HG03521 (cell line): ENCODE data around the gene TARBP1.
"Not testable (repeated sequence)": the region's sequence is repeated elsewhere in the genome, so short reads cannot be mapped to it uniquely, and the experiment has no call there.

Source experiments
- ATAC-seq: cut with Tn5 transposase; IDR thresholded peaks from one replicate; pipeline ENCODE4 v1.9.1; 2021; ENCODE audit warnings: mild to moderate bottlenecking, moderate library complexity; ENCODE audit not compliant: unreplicated experiment

Gene TARBP1

GRCh38 chr1:234401658-234402057 is 77.3 kb downstream of the TARBP1 start:
- ATAC-seq = no peak

GRCh38 chr1:234400773-234401172 is 78.2 kb downstream of the TARBP1 start:
- ATAC-seq = peak; percentile 38

- not testable (repeated sequence) for ATAC-seq
These were observed 79.5 kb downstream of the TARBP1 start for GRCh38 chr1:234399515-234399914.

GRCh38 chr1:234398849-234399381 is 80.1 kb downstream of the TARBP1 start:
- ATAC-seq = peak; percentile 41

- ATAC-seq = no peak
These were observed 81.2 kb downstream of the TARBP1 start for GRCh38 chr1:234397732-234398131.

GRCh38 chr1:234396871-234397270 is 82.1 kb downstream of the TARBP1 start:
- no peak for ATAC-seq

- no peak for ATAC-seq
These were observed 82.9 kb downstream of the TARBP1 start for GRCh38 chr1:234396092-234396491.

GRCh38 chr1:234395297-234395696 is 83.7 kb downstream of the TARBP1 start:
- no peak for ATAC-seq

- ATAC-seq = no peak
These were observed 85.8 kb downstream of the TARBP1 start for GRCh38 chr1:234393190-234393589.

GRCh38 chr1:234388094-234388493 is 90.9 kb downstream of the TARBP1 start:
- no peak for ATAC-seq

- no peak for ATAC-seq
These were observed 92.9 kb downstream of the TARBP1 start for GRCh38 chr1:234386122-234386521.

- no peak for ATAC-seq
These were observed 97.1 kb downstream of the TARBP1 start for GRCh38 chr1:234381699-234382555.

- ATAC-seq = not testable (repeated sequence)
These were observed 99.3 kb downstream of the TARBP1 start for GRCh38 chr1:234379591-234380109.

GRCh38 chr1:234375672-234376071 is 103.3 kb downstream of the TARBP1 start:
- ATAC-seq = no peak

GRCh38 chr1:234373959-234374254 is 105.1 kb downstream of the TARBP1 start:
- peak; percentile 16 for ATAC-seq

GRCh38 chr1:234373064-234373958 is 105.7 kb downstream of the TARBP1 start, which contains the start of gene COA6:
Gene COA6 (plus strand): TSS chr1:234373456. CDS start chr1:234373467, 11 bp downstream.
- ATAC-seq = peak; percentile 86

- no peak for ATAC-seq
These were observed 106.8 kb downstream of the TARBP1 start for GRCh38 chr1:234372011-234372757.

GRCh38 chr1:234371414-234371813 is 107.6 kb downstream of the TARBP1 start:
- no peak for ATAC-seq

GRCh38 chr1:234369784-234370183 is 109.2 kb downstream of the TARBP1 start:
- no peak for ATAC-seq

- no peak for ATAC-seq
These were observed 109.9 kb downstream of the TARBP1 start for GRCh38 chr1:234369033-234369430.
